Hepatocyte (in vitro differentiated cells): ENCODE data around the gene ADAMTS2. TPM values are rescaled to one million over a fixed set of nuclear protein-coding genes. Genes with fewer than 3 reads are reported as not detected.

Experiments
- DNase-seq: peaks from one replicate; pipeline ENCODE4 v3.0.0-alpha.2; 2016; ENCODE audit warnings: low spot score
- H2AFZ ChIP-seq: fragments of 200-600 bp; sonication (generic); 2 replicates; pipeline ENCODE4 v1.6.0; 2016; ENCODE audit warnings: antibody characterized with exemption, mild to moderate bottlenecking
- H3K27ac ChIP-seq: fragments of 200-600 bp; sonication (generic); 2 replicates; pipeline ENCODE4 v1.5.1; 2016; ENCODE audit warnings: mild to moderate bottlenecking
- H3K27me3 ChIP-seq: fragments of 200-600 bp; sonication (generic); 2 replicates; pipeline ENCODE4 v1.6.1; 2016
- H3K36me3 ChIP-seq: fragments of 200-600 bp; sonication (generic); replicated peaks from 2 replicates; pipeline ENCODE4 v1.5.1; 2016; ENCODE audit warnings: low read depth; ENCODE audit not compliant: insufficient read depth
- H3K4me1 ChIP-seq: fragments of 200-600 bp; sonication (generic); 2 replicates; pipeline ENCODE4 v1.5.1; 2016; ENCODE audit warnings: mild to moderate bottlenecking, moderate library complexity; ENCODE audit not compliant: insufficient read depth
- H3K4me2 ChIP-seq: fragments of 200-600 bp; sonication (generic); 2 replicates; pipeline ENCODE4 v1.6.0; 2016
- H3K4me3 ChIP-seq: fragments of 200-600 bp; sonication (generic); 2 replicates; pipeline ENCODE4 v1.5.1; 2016; ENCODE audit warnings: mild to moderate bottlenecking
- H3K79me2 ChIP-seq: fragments of 200-600 bp; sonication (generic); 2 replicates; pipeline ENCODE4 v1.6.0; 2017; ENCODE audit warnings: mild to moderate bottlenecking
- H3K9me2 ChIP-seq: fragments of 200-600 bp; sonication (generic); replicated peaks from 2 replicates; pipeline ENCODE4 v1.6.0; 2017; ENCODE audit warnings: mild to moderate bottlenecking; ENCODE audit not compliant: insufficient read depth
- H3K9me3 ChIP-seq: fragments of 200-600 bp; sonication (generic); 2 replicates; pipeline ENCODE4 v1.5.1; 2016; ENCODE audit warnings: low read depth, mild to moderate bottlenecking
- H4K20me1 ChIP-seq: fragments of 200-600 bp; sonication (generic); 2 replicates; pipeline ENCODE4 v1.6.0; 2016; ENCODE audit warnings: mild to moderate bottlenecking; ENCODE audit not compliant: insufficient read depth, poor library complexity, severe bottlenecking
- CTCF ChIP-seq: fragments of 200-600 bp; sonication (generic); IDR thresholded peaks from 2 replicates; pipeline ENCODE4 v1.5.1; 2016; ENCODE audit warnings: antibody characterized with exemption, mild to moderate bottlenecking; ENCODE audit not compliant: poor library complexity
- EZH2 ChIP-seq: fragments of 200-600 bp; sonication (generic); IDR thresholded peaks from 2 replicates; pipeline ENCODE4 v1.6.1; 2016; ENCODE audit warnings: antibody characterized with exemption, mild to moderate bottlenecking, borderline replicate concordance
- EZH2phosphoT487 ChIP-seq: fragments of 200-600 bp; sonication (generic); IDR thresholded peaks from one replicate; pipeline ENCODE4 v1.6.1; 2018; ENCODE audit warnings: antibody characterized with exemption, mild to moderate bottlenecking, low read depth, moderate library complexity; ENCODE audit not compliant: unreplicated experiment, severe bottlenecking
- WGBS: methylation state at CpG from one replicate; pipeline ENCODE4 v1.1.6; 2016; ENCODE audit warnings: low lambda C conversion rate; ENCODE audit errors: missing lambda C conversion rate; 5-methylcytosine and 5-hydroxymethylcytosine counted together
- polyA plus RNA-seq: library from polyadenylated mRNA; unstranded; fragments of >200 nt; fragmentation: Nextera tagmentation; extraction: Ambion mirVana; gene quantifications from 2 replicates; pipeline ENCODE4 v1.2.1, GENCODE V29; 2016
- total RNA-seq: library from RNA; depleted of rRNA; stranded (reverse); fragments of >200 nt; gene quantifications from 2 replicates; pipeline ENCODE4 v1.2.3, GENCODE V29; 2014

The ADAMTS2 gene
- total and polyA plus RNA-seq, 2 experiments from 2014 or later, result 55.4 to 78.8 TPM

DNA sequence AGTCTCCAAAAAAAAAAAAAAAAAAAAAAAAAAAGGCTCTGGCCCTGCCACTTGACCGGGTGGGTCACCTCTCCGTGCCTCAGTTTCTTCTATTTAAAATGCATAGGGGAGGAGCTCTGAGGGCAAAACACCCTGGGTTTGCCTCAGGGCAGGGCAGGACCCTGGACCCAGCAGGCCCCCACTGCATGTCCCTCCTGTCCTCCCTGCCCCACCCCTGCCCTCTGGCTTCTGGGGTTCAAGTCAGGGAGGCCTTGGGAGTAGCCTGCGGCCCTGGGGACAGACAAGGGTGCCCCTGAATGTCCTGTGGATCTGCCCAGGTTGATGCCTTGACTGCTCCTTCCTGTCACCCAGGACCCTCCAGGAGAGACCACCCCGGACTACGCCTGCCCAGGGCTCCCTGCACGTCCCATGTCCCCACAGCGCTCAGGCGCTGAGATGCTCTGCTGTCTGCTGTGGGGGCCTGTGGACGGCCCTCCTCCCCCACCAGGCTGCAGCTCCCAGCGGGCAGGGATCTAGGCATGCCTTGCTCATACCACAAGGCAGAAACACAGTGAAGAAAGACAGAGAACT lies 35.4 kb downstream of the ADAMTS2 start:
- WGBS, result 99% methylated on average over 8 of the region's 10 CpGs
- no peak for DNase-seq

GRCh38 chr5:179309383-179309670 lies 35.9 kb downstream of the ADAMTS2 start:
- DNase-seq, result no peak
- 96% methylated on average over 7 of the region's 7 CpGs for WGBS
- Histone ChIP-seq H3K27ac (no peak overlapping the region), H3K4me1 (peaks cover 5% of the 10 kb centered on the region), H2AFZ (no peak overlapping the region), H3K27me3 (no peaks in the 10 kb centered on the region), H3K4me3 (no peak overlapping the region), H3K36me3 (no peaks in the 10 kb centered on the region), H3K79me2 (peaks cover under 1% of the 10 kb centered on the region), H4K20me1 (no peaks in the 10 kb centered on the region), H3K9me2 (no peaks in the 10 kb centered on the region), H3K9me3 (no peaks in the 10 kb centered on the region), H3K4me2 (no peak overlapping the region)
- TF ChIP-seq EZH2 (no peak), EZH2phosphoT487 (no peak), CTCF (no peak)

More for the DNA sequence above, 35.4 kb downstream of the ADAMTS2 start:
- H3K36me3 ChIP-seq, result no peaks in the 10 kb centered on the region
- H4K20me1 ChIP-seq, result no peaks in the 10 kb centered on the region
- no peaks in the 10 kb centered on the region for H3K27me3 ChIP-seq
- peaks cover 5% of the 10 kb centered on the region for H3K79me2 ChIP-seq
- no peak overlapping the region for H2AFZ ChIP-seq
- TF ChIP-seq CTCF, result no peak
- TF ChIP-seq EZH2, result no peak
- TF ChIP-seq EZH2phosphoT487, result no peak
- no peak overlapping the region for H3K4me3 ChIP-seq
- H3K9me2 ChIP-seq, result no peaks in the 10 kb centered on the region
- no peak overlapping the region for H3K4me2 ChIP-seq
- H3K9me3 ChIP-seq, result no peaks in the 10 kb centered on the region
- no peak overlapping the region for H3K27ac ChIP-seq
- H3K4me1 ChIP-seq, result peaks cover 9% of the 10 kb centered on the region

- no peaks in the 10 kb centered on the region for H3K36me3 ChIP-seq
These were observed 36.5 kb downstream of the ADAMTS2 start for GRCh38 chr5:179308563-179309382.

More at GRCh38 chr5:179308563-179309382, 36.5 kb downstream of the ADAMTS2 start:
- Histone ChIP-seq H3K4me2 (no peak overlapping the region), H3K4me3 (no peak overlapping the region), H3K27me3 (no peaks in the 10 kb centered on the region), H4K20me1 (no peaks in the 10 kb centered on the region), H3K79me2 (no peaks in the 10 kb centered on the region), H3K9me2 (no peaks in the 10 kb centered on the region), H2AFZ (no peak overlapping the region), H3K27ac (no peak overlapping the region), H3K4me1 (peaks cover under 1% of the 10 kb centered on the region), H3K9me3 (no peaks in the 10 kb centered on the region)
- WGBS, result 92% methylated on average over 12 of the region's 13 CpGs
- no peak for DNase-seq
- TF ChIP-seq EZH2, result no peak
- no peak for TF ChIP-seq CTCF
- TF ChIP-seq EZH2phosphoT487, result no peak
